Pancreas (tissue), 10 donors: ENCODE results near the gene DUOX2. TPM values are rescaled to one million over a fixed set of nuclear protein-coding genes. Genes with fewer than 3 reads are reported as not detected.

Source experiments
- ATAC-seq, 4 donors: fragments of 200-7000 bp; cut with Tn5 transposase; one replicate each; pipeline versions ENCODE4 v1.8.0 to v1.9.1; 2020; ENCODE audit warnings: mild to moderate bottlenecking in 4 of 4, moderate library complexity in 4 of 4
- DNase-seq, 6 donors: peaks; one replicate each; pipeline ENCODE4 v3.0.0-alpha.2; 2020
- FAIRE-seq: peaks from 2 replicates; lab custom pipeline; 2012; peaks lifted over from hg19 to GRCh38; lab: Jason Lieb, UNC
- H3K27ac ChIP-seq, 4 donors: fragments of 200-600 bp; sonication (generic); 1 replicate in 3 of 4; 2 replicates in 1 of 4; pipeline versions ENCODE4 v1.5.0 to v1.8.0; 2020
- H3K27me3 ChIP-seq, 4 donors: fragments of 200-600 bp; one replicate each; pipeline ENCODE4 v1.8.0; 2021
- H3K36me3 ChIP-seq, 3 donors: fragments of 200-600 bp; sonication (generic) in 1 of 3; one replicate each; pipeline versions ENCODE4 v1.5.0 to v1.8.0; 2020 to 2021
- H3K4me1 ChIP-seq, 3 donors: fragments of 200-600 bp; one replicate each; pipeline ENCODE4 v1.8.0; 2021
- H3K4me3 ChIP-seq, 4 donors: fragments of 200-600 bp; sonication (generic) in 2 of 4; one replicate each; pipeline versions ENCODE4 v1.5.0 to v1.8.0; 2020 to 2021
- H3K9me3 ChIP-seq, 4 donors: fragments of 200-600 bp; one replicate each; pipeline ENCODE4 v1.8.0; 2021
- WGBS, 2 donors: extraction: QIAGEN DNeasy Blood & Tissue Kit; methylation state at CpG; one replicate each; pipeline ENCODE4 v1.1.7; 2013; 5-methylcytosine and 5-hydroxymethylcytosine counted together
- intact Hi-C, 3 donors: fragments of 100-400 bp; cut with DNase I; formaldehyde crosslinking; loops; one replicate each; pipeline versions ENCODE4 v1.11.1 to v1.14.2; 2022
- polyA plus RNA-seq, 2 donors: library from polyadenylated mRNA; stranded (reverse); fragments of 200-250 nt; gene quantifications; one replicate each; pipeline ENCODE4 v1.2.3, GENCODE V29; 2013
- total RNA-seq, 6 donors: library from RNA; stranded (reverse); fragmentation: NEBNext Ultra II Directional in 4 of 6; extraction: Animal tissue kit (Norgen Biotek cat#: 25700) in 4 of 6; gene quantifications; one replicate each; pipeline versions ENCODE4 v1.2.1 to v1.2.4, GENCODE V29; 2021 to 2023
- TF ChIP-seq, protein P1 (sequence below), 4 donors: fragments of 200-600 bp; sonication (generic) in 3 of 4; IDR thresholded peaks; one replicate each; pipeline versions ENCODE4 v1.5.0 to v1.8.0; 2021; ENCODE audit warnings: antibody characterized with exemption in 4 of 4
- donor health status: healthy with polysubstance abuse.
- donor health status: DM: no; HTN: no; CAD: no; lungs with moderate emphysema.
- donor health status: DM: no; HTN: no; CAD: no.
- donor health status: control.
- donor health status: control.
- donor health status: Bipolar disorder and iron deficiency.
- donor health status: DM: yes; HTN: yes; CAD: no.
- donor health status: DM: no; HTN: no; CAD: no.
- donor health status: DM: no; HTN: no; CAD: no.
- donor health status: DM: yes; HTN: yes; CAD: no.

Gene DUOX2
- total and polyA plus RNA-seq, 8 donors: 0.15 to 32.2 (median 0.87) TPM

DNA sequence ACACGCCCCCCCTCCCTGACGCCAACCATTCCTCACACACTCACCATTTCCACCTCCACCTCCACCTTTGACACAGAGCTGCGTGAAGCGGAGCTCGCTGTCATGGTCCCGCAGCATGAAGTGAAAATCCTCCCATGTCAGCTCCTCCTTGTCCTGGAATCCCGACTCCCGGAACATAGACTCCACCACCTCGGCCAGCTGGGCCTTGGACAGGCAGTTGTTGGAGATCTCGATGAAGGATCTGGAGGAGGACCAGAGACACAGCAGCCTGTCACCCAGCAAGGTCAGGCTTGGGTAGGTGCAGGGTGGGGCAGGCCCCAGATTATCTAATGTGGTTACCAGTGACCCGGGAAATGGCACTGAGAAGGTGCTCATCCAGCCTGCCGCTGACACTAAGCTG, 12.2 kb downstream of the DUOX2 start:
- DNase-seq: no peak
- H3K4me1 ChIP-seq: no peaks in the 10 kb centered on the region
- no peak overlapping the region for H3K27ac ChIP-seq
- WGBS, 2 donors: 89 to 92% methylated on average over 12 of the region's 12 CpGs
- H3K9me3 ChIP-seq: no peaks in the 10 kb centered on the region
- H3K4me3 ChIP-seq: no peak overlapping the region
- H3K36me3 ChIP-seq: no peaks in the 10 kb centered on the region
- TF ChIP-seq, protein P1, sequence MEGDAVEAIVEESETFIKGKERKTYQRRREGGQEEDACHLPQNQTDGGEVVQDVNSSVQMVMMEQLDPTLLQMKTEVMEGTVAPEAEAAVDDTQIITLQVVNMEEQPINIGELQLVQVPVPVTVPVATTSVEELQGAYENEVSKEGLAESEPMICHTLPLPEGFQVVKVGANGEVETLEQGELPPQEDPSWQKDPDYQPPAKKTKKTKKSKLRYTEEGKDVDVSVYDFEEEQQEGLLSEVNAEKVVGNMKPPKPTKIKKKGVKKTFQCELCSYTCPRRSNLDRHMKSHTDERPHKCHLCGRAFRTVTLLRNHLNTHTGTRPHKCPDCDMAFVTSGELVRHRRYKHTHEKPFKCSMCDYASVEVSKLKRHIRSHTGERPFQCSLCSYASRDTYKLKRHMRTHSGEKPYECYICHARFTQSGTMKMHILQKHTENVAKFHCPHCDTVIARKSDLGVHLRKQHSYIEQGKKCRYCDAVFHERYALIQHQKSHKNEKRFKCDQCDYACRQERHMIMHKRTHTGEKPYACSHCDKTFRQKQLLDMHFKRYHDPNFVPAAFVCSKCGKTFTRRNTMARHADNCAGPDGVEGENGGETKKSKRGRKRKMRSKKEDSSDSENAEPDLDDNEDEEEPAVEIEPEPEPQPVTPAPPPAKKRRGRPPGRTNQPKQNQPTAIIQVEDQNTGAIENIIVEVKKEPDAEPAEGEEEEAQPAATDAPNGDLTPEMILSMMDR (IDR thresholded peaks at IDR 0.05): no peak
- FAIRE-seq: no peak
- no peaks in the 10 kb centered on the region for H3K27me3 ChIP-seq
- no peak for ATAC-seq
- intact Hi-C loops: no loop called here

GRCh38 chr15:45100884-45101625, 12.9 kb downstream of the DUOX2 start:
- no peaks in the 10 kb centered on the region for H3K36me3 ChIP-seq
- 74 to 76% methylated on average over 7 of the region's 7 CpGs for WGBS, 2 donors
- H3K27me3 ChIP-seq: no peaks in the 10 kb centered on the region
- ATAC-seq: no peak
- TF ChIP-seq, protein P1 (IDR thresholded peaks at IDR 0.05): no peak
- H3K27ac ChIP-seq: no peak overlapping the region
- no peak for FAIRE-seq
- no peak for DNase-seq
- H3K9me3 ChIP-seq: no peaks in the 10 kb centered on the region
- no peak overlapping the region for H3K4me3 ChIP-seq
- no peaks in the 10 kb centered on the region for H3K4me1 ChIP-seq
- intact Hi-C loops: no loop called here

- DNase-seq: no peak
- Histone ChIP-seq H3K9me3 (no peaks in the 10 kb centered on the region), H3K36me3 (no peaks in the 10 kb centered on the region), H3K27ac (no peak overlapping the region), H3K4me1 (no peaks in the 10 kb centered on the region), H3K4me3 (no peak overlapping the region), H3K27me3 (no peaks in the 10 kb centered on the region)
- intact Hi-C loops: no loop called here
- 78 to 83% methylated on average over 23 of the region's 23 CpGs for WGBS, 2 donors
- no peak for ATAC-seq
- TF ChIP-seq, protein P1 (IDR thresholded peaks at IDR 0.05): no peak
- no peak for FAIRE-seq
These were observed 14.3 kb downstream of the DUOX2 start for GRCh38 chr15:45099549-45100165.

DNA sequence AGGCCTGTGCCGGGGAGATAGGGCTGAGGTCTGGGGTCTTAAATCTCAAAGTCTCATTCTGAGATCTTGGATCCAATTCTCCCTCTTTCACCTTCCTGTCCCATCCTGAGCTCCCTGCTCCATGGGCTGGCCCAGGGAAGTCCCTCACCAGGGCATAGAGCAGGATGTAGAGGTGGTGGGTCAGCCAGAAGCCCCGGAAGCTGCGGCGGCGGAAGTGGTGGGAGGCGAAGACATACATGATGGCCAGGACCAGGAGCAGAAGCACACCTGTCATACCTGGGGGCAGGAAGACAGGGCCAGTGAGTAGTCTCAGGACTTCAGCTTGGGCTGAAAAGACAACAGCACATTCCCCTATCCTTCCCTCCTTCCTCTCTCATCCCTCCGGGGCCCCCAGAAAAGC, 16.5 kb downstream of the DUOX2 start:
- Histone ChIP-seq H3K27me3 (no peaks in the 10 kb centered on the region), H3K4me3 (no peak overlapping the region), H3K9me3 (no peaks in the 10 kb centered on the region), H3K27ac (no peak overlapping the region), H3K4me1 (no peaks in the 10 kb centered on the region), H3K36me3 (no peaks in the 10 kb centered on the region)
- 90 to 99% methylated on average over 7 of the region's 7 CpGs for WGBS, 2 donors
- no peak for FAIRE-seq
- ATAC-seq: no peak
- no peak for DNase-seq
- intact Hi-C loops: no loop called here
- TF ChIP-seq, protein P1 (IDR thresholded peaks at IDR 0.05): no peak

GRCh38 chr15:45095661-45096060, 18.3 kb downstream of the DUOX2 start:
- Histone ChIP-seq H3K27ac (no peak overlapping the region), H3K9me3 (no peaks in the 10 kb centered on the region), H3K27me3 (no peaks in the 10 kb centered on the region), H3K36me3 (no peaks in the 10 kb centered on the region), H3K4me1 (no peaks in the 10 kb centered on the region), H3K4me3 (no peak overlapping the region)
- FAIRE-seq (no peak), ATAC-seq (no peak), DNase-seq (no peak)
- 84 to 92% methylated on average over 11 of the region's 11 CpGs for WGBS, 2 donors
- intact Hi-C loops: no loop called here
- TF ChIP-seq, protein P1 (IDR thresholded peaks at IDR 0.05): no peak
